Mesenteric fat pad (tissue), 1 donor: ENCODE results near the gene ROCK2. TPM values are rescaled to one million over a fixed set of nuclear protein-coding genes. Genes with fewer than 3 reads are reported as not detected.
A peak's percentile ranks its signal among the peaks of the same experiment; 100 is the strongest.

ENCODE experiments used
- DNase-seq: peaks from one replicate; pipeline ENCODE4 v3.0.0-alpha.2; 2020; ENCODE audit warnings: low spot score
- total RNA-seq: library from RNA; stranded (reverse); fragmentation: NEBNext Ultra II Directional; extraction: Animal tissue kit (Norgen Biotek cat#: 25700); gene quantifications from one replicate; pipeline ENCODE4 v1.2.1, GENCODE V29; 2021
- donor health status: DM: yes; HTN: yes; CAD: no.

ROCK2 gene
- total RNA-seq, 1 donor from 2014 or later, result 456 TPM

- DNase-seq, result no peak
Measured at GRCh38 chr2:11157296-11157695, 187.1 kb downstream of the ROCK2 start.

DNA sequence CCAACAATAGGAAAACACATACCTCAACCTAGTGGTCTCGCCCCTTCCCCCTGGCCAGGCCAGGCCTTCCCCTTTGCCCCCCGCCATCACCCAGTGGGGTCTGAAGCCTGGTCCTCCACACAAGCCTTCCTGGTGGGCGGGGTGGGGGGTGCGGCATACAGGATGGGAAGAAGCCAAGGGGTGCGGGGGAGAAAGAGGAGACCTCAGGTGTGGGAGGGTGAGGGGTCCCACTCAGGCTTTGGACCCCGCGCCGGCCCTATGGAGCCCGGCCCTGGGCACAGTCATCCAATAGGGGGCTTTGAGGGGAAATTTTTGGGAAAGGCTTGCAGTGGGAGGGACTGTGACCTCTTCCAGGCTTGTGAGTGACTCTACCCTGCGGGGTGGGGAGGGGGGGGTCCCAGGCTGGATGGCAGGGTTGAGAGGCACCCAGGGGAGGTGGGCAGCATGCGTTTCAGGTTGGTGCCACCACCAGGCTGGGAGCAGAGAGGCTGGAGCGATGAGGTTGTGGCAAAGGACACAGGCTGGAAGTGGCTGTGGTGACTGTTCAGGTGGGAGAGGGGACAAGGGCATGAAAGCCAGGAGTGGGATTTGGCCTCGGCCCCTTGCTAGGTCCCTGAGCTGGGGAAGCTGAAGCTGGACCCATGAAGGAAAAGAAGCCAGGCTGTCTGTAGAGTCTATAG is 187.9 kb downstream of the ROCK2 start:
- no peak for DNase-seq

DNA sequence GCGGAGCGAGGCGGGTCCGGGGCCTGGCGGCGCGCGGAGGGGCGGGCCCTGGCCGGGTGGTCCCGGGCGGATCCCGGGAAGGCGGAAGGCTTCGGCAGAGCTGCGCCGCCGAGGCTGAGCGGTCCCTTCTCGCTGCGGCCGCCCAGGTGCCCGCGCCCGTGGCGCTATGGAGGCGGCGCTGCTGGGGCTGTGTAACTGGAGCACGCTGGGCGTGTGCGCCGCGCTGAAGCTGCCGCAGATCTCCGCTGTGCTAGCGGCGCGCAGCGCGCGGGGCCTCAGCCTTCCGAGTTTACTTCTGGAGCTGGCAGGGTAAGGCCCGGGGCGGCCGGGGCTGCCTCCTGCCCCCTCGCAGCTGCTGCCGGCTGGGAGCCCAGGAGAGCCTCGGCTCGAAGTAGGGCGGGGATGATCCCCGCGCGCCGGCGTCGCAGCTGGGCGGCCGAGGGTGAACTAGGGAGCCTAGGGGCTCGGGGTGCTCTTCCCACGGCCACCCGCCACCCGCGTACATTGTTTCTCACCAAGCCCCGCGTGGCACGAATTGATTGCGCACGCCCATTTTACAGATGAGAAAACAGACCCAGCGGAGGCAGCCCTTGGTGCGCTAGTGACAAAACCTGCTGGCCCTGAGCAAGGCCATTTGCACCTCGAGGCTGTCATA is 188.9 kb downstream of the ROCK2 start, which contains the start of gene SLC66A3:
Gene SLC66A3, plus strand, starts transcription at position 87 of the 655 bp plus-strand sequence. Its CDS starts 80 bp downstream, at position 167.
- peak; percentile 94 for DNase-seq

DNA sequence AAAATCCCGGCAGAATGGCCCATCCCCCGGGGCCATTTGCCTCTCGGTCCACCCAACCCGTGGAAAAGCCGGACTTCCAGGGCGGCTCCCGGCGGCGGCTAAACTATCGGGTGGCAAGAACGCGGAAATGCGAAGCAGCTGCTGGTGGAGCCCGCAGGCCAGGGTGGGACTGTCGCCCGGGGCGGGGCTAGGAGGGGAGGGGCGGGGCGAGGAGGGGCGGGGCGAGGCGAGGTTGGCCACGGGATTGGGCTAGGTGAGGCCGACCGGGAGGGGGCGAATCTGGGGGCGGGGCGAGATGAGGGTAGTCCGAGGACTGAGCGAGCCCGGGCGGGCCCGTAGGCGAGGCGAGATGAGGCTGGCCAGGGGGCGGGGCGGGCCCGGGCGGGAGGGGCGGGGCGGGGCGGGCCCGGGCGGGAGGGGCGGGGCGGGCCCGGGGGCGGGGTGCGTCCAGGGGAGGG is 189.5 kb downstream of the ROCK2 start:
- DNase-seq, result peak; percentile 99

- no peak for DNase-seq
Measured at GRCh38 chr2:11154016-11154922, 190.2 kb downstream of the ROCK2 start.

- DNase-seq, result no peak
Measured at GRCh38 chr2:11152591-11152990, 191.8 kb downstream of the ROCK2 start.

DNA sequence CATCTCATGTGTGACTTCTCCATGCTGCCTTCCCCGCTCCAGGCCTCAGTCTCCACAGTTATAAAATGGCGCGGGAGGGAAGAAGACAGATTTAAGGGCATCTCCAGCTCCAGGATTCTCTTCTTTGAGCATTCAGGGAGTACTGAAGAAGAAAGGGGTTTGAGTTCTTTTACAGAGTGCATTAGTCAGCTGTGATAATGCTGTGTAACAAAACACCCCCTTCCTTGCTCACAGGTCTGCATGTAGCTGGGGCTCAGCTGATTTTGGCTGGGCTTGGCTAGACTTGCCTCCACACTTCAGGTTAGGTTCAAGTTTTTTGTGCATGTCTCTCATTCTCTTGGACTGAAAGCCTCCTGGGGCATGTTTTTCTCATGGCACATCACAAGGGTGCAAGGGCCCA is 197.2 kb downstream of the ROCK2 start:
- no peak for DNase-seq

- DNase-seq, result no peak
Measured at GRCh38 chr2:11146076-11146475, 198.4 kb downstream of the ROCK2 start.

GRCh38 chr2:11145350-11145749 is 199.1 kb downstream of the ROCK2 start:
- DNase-seq, result no peak

GRCh38 chr2:11144738-11145079 is 199.7 kb downstream of the ROCK2 start:
- no peak for DNase-seq

GRCh38 chr2:11144077-11144737 is 200.2 kb downstream of the ROCK2 start:
- no peak for DNase-seq

GRCh38 chr2:11142987-11143386 is 201.4 kb downstream of the ROCK2 start:
- DNase-seq, result no peak

DNA sequence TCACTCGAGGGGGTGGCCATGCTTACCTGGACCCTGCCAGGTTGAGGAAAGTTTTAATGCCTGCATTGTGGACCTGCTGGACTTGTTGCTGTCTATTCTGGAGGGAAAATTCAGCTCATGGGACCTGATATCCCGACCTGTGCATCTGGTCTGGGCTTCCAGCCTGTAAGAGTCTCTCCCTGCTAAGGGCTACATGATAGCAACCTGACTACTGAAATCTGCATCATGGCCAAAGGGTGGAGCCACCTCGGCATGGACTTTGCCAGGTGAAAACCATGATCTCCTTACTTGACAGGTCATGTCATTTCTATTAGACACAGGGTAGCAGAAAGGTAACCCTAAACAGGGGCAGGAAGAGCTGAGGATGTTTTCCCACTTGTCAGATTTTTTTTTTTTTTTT is 202.1 kb downstream of the ROCK2 start:
- no peak for DNase-seq

DNA sequence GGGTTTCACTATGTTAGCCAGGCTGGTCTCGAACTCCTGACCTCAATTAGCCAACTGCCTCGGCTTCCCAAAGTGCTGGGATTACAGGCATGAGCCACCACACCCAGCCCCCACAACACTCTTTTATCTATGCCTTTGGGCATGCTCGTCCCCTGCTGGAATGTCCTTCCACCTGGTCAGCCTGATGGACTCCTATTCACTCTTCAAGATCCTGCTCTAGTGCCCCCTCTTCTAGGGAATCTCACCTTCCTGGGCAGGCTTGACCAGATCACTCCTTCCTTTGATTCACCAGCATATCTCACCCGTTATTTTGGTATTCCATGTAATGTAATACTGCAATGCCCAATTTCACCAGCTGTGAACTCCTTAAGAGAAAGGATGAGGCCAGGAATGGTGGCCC is 203.1 kb downstream of the ROCK2 start:
- DNase-seq, result no peak

DNA sequence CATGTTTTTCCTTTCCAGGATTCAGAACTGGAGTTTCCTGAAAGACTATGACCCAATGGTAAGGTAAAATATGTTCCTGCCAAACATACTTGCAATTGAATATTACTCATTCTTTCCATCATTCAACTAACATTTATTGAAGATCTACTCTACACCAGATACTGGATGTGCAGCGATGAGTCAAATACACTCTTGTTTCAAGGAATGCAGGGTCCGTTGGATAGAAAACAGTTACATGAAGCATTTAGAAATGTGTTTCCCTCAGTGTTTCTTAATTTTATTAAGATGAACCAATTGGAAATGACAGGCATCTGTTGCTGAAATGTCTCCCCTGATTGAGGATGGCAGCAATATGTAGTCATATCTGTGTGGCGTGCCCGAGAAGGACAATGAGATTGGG is 203.9 kb downstream of the ROCK2 start:
- DNase-seq, result no peak

GRCh38 chr2:11134349-11134748 is 210.1 kb downstream of the ROCK2 start:
- DNase-seq, result no peak

GRCh38 chr2:11133936-11134320 is 210.5 kb downstream of the ROCK2 start:
- DNase-seq, result no peak

DNA sequence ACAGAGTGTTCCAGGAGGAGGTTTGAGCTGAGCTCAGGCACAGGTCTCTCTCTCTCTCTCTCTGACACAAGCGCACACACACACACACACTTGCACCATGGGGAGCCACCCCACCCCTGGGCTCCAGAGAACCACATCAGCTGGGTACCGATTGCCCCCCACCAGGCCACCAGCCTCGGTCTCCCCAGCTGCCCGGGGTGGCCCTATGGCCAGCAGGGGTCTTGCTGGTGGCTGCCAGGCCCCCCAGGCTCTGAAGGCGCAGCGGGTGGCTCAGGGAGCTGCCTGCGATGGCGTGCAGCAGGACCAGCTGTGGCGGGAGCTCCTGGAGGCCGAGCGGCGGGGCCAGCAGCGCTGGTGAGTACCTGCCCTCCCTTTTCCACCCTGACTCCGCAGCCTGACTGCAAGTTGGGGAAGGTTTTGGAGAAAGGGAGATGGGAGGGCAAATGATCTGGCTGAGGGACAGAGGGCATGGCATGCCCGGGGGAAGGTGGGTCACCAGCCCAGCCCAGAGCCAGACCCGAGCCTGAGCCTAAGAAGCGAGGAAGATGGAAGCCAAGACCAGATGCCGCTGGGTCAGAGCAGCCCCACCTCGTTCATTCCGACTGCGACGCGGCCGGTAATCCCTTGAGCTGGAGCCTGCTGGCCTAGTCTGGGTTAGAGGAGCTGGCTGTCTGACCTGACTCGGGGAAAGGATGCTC is 211.0 kb downstream of the ROCK2 start:
- DNase-seq, result no peak

DNA sequence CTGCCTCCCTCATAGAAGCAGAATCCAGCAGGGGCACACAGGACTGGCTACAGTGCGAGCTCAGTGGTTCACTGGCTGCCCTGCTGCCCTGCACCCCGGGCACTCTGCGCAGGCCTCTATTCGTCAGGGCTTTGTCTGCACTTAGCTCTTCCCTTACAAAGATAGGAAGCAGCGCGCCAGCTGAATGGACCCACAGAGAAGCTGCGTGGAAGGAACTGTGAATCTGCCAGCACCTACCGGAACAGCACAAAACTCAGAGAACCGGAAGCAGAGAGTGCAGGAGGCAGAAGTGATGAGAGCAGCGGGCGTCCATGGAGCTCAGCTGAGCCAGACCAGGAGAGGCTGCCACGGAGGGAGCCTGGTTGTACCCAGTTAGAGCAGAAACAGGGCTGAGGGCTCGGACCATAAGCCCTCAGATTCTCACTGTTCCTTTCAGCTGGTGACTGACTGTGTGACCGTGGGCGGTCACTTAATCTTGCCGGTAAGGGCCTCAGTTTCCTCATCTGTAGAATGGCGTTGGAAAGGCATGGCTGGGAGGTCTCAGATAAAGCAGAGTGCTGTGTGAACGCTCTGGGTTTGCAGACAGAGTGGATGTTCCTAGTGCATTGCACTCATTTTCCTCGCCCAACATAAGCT is 212.3 kb downstream of the ROCK2 start:
- no peak for DNase-seq

DNA sequence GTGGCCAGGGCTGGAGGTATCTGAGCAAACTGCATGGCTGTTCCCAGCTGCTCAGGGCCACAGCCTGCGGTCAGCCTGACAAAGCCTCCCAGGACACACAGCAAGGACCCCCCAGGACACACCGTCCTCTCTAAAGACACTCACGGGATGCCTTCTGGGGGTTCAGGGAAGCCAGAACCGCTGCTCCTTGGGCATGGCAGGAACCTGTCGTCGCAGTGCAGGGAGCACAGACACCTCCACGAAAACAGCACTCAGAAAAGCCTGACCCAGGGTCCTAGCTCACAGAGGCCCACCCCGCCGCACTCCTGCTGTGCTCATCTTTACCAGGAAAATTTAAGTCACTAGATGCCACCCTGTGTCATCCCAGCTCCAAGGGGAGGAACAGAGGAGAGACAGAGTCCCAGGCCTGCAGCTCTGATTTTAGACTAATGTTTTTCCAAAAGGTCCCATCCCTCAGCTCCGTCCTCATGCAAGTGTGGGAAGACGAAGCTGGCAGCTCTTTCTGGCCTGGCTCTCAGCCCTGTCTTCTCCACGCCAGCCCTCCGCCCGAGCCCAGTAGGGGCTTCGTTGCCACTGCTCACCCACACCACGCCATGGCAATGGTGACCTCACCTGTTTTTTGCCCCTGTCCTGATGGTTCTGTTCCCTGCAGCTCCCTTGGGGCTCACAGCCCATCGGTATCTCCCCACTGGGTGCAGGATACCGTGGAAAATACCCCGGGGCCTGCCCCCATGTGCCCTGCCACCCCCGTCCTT is 213.1 kb downstream of the ROCK2 start:
- no peak for DNase-seq
